ENCODE results near the gene NPTXR. TPM values are rescaled to one million over a fixed set of nuclear protein-coding genes. Genes with fewer than 3 reads are reported as not detected.

Gene NPTXR
- total and polyA plus RNA-seq, 4 donors = 0.05 to 0.45 (median 0.16) TPM

- no peak for DNase-seq (ENCODE audit: low spot score)
- Histone ChIP-seq H3K4me3 (ENCODE audit: low read depth in 1 of 3, low read length in 3 of 3) (no peak overlapping the region), H3K36me3 (ENCODE audit: control insufficient read depth in 4 of 4, insufficient read depth in 3 of 4, low read depth in 1 of 4, low read length in 3 of 4) (no peaks in the 10 kb centered on the region), H3K9me3 (ENCODE audit: control insufficient read depth in 4 of 4, low read length in 3 of 4) (no peaks in the 10 kb centered on the region), H3K9ac (ENCODE audit: low read depth in 1 of 2, low read length in 2 of 2) (no peak overlapping the region), H3K27me3 (ENCODE audit: control insufficient read depth in 4 of 4, insufficient read depth in 4 of 4, low read length in 3 of 4) (no peaks in the 10 kb centered on the region), H3K27ac (ENCODE audit: low read depth in 1 of 2, low read length in 2 of 2) (no peak overlapping the region), H3K4me1 (ENCODE audit: control insufficient read depth in 4 of 4, insufficient read depth in 4 of 4, low read length in 3 of 4) (peaks cover 0 to 6% (median 0%) of the 10 kb centered on the region in 4 donors)
- 94% methylated on average over 16 of the region's 16 CpGs for WGBS
- TF ChIP-seq HNF4G (IDR thresholded peaks at IDR 0.05) = no peak
- no peak for TF ChIP-seq RAD21 (IDR thresholded peaks at IDR 0.05)
- no peak for TF ChIP-seq EGR1 (IDR thresholded peaks at IDR 0.05; ENCODE audit: low read depth in 2 of 2)
- TF ChIP-seq GABPA (IDR thresholded peaks at IDR 0.05 in 1 of 2, conservative IDR thresholded peaks at IDR 0.05 in 1 of 2) = no peak
- TF ChIP-seq ZBTB33 (IDR thresholded peaks at IDR 0.05) = no peak
- TF ChIP-seq SP1 (IDR thresholded peaks at IDR 0.05) = no peak
- TF ChIP-seq HNF4A (conservative IDR thresholded peaks at IDR 0.05) = no peak
- no peak for TF ChIP-seq NR2F2 (IDR thresholded peaks at IDR 0.05)
- TF ChIP-seq RXRA (IDR thresholded peaks at IDR 0.05) = no peak
- TF ChIP-seq ATF3 (IDR thresholded peaks at IDR 0.05) = no peak
- no peak for TF ChIP-seq CTCF (IDR thresholded peaks at IDR 0.05; ENCODE audit: low read depth, low read length, missing input control)
- no peak for TF ChIP-seq REST (IDR thresholded peaks at IDR 0.05)
- TF ChIP-seq TAF1 (conservative IDR thresholded peaks at IDR 0.05) = no peak
- no peak for TF ChIP-seq YY1 (IDR thresholded peaks at IDR 0.05)
- TF ChIP-seq FOXA2 (IDR thresholded peaks at IDR 0.05) = no peak
- no peak for TF ChIP-seq JUND (IDR thresholded peaks at IDR 0.05)
- no peak for TF ChIP-seq MAX (IDR thresholded peaks at IDR 0.05)
- TF ChIP-seq FOXA1 (IDR thresholded peaks at IDR 0.05) = no peak
Observed at GRCh38 chr22:38770257-38770949, 73.4 kb downstream of the NPTXR start.

Other genes with a start within 250 kb of the NPTXR start
- under 1 TPM; 0.05 to 0.42 TPM for gene FAM227A, start 187.6 kb downstream of the NPTXR start, total RNA-seq
- gene FAM227A, start 187.6 kb downstream of the NPTXR start, polyA plus RNA-seq = under 1 TPM; 0.01 to 0.03 TPM
- 1 to 10 TPM; 6.3 to 8.6 TPM for gene CBY1, start 187.4 kb downstream of the NPTXR start, total RNA-seq
- gene CBY1, start 187.4 kb downstream of the NPTXR start, polyA plus RNA-seq = 10 to 100 TPM in 1 of 2 donors, 1 to 10 TPM in 1; 9.3 to 14.9 TPM
- gene TOMM22, start 162.1 kb downstream of the NPTXR start, total RNA-seq = 10 to 100 TPM; 20.2 to 20.8 TPM
- 10 to 100 TPM; 21.9 to 44.3 TPM for gene TOMM22, start 162.1 kb downstream of the NPTXR start, polyA plus RNA-seq
- gene JOSD1, start 143.1 kb downstream of the NPTXR start, total RNA-seq = 10 to 100 TPM; 15.6 to 20.6 TPM
- 10 to 100 TPM in 1 of 2 donors, 1 to 10 TPM in 1; 3.4 to 13.8 TPM for gene JOSD1, start 143.1 kb downstream of the NPTXR start, polyA plus RNA-seq
- gene GTPBP1, start 138.1 kb downstream of the NPTXR start, total RNA-seq = 10 to 100 TPM; 24.3 to 56.3 TPM
- 1 to 10 TPM; 5.3 to 7.8 TPM for gene GTPBP1, start 138.1 kb downstream of the NPTXR start, polyA plus RNA-seq
- gene SUN2, start 88.0 kb downstream of the NPTXR start, total RNA-seq = 100 to 1,000 TPM in 1 of 2 donors, 10 to 100 TPM in 1; 53.3 to 170 TPM
- 100 to 1,000 TPM in 1 of 2 donors, 10 to 100 TPM in 1; 13.1 to 110 TPM for gene SUN2, start 88.0 kb downstream of the NPTXR start, polyA plus RNA-seq
- gene DNAL4, start 49.9 kb downstream of the NPTXR start, total RNA-seq = 1 to 10 TPM; 4.0 to 5.6 TPM
- gene DNAL4, start 49.9 kb downstream of the NPTXR start, polyA plus RNA-seq = 1 to 10 TPM; 4.9 TPM
- gene CBX6, start 28.2 kb upstream of the NPTXR start, total RNA-seq = 10 to 100 TPM; 10.8 to 11.0 TPM
- 1 to 10 TPM; 7.3 to 9.6 TPM for gene CBX6, start 28.2 kb upstream of the NPTXR start, polyA plus RNA-seq
- 1 to 10 TPM; 8.4 to 8.7 TPM for gene APOBEC3A, start 113.6 kb upstream of the NPTXR start, total RNA-seq
- under 1 TPM; 0.26 to 0.77 TPM for gene APOBEC3A, start 113.6 kb upstream of the NPTXR start, polyA plus RNA-seq
- gene APOBEC3B, start 138.3 kb upstream of the NPTXR start, total RNA-seq = 1 to 10 TPM in 1 of 2 donors, under 1 TPM in 1; 0.08 to 6.0 TPM
- gene APOBEC3B, start 138.3 kb upstream of the NPTXR start, polyA plus RNA-seq = 1 to 10 TPM in 1 of 2 donors, under 1 TPM in 1; 0.61 to 1.2 TPM
- 10 to 100 TPM in 1 of 2 donors, 1 to 10 TPM in 1; 1.2 to 11.9 TPM for gene APOBEC3C, start 170.2 kb upstream of the NPTXR start, total RNA-seq
- gene APOBEC3C, start 170.2 kb upstream of the NPTXR start, polyA plus RNA-seq = 1 to 10 TPM; 2.2 to 5.2 TPM
- 1 to 10 TPM in 1 of 2 donors, under 1 TPM in 1; 0.50 to 1.4 TPM for gene APOBEC3D, start 177.1 kb upstream of the NPTXR start, total RNA-seq
- under 1 TPM; 0.29 to 0.78 TPM for gene APOBEC3D, start 177.1 kb upstream of the NPTXR start, polyA plus RNA-seq
- 1 to 10 TPM; 2.3 to 4.5 TPM for gene APOBEC3F, start 196.8 kb upstream of the NPTXR start, total RNA-seq
- 1 to 10 TPM; 1.6 to 1.7 TPM for gene APOBEC3F, start 196.8 kb upstream of the NPTXR start, polyA plus RNA-seq
- gene APOBEC3G, start 233.2 kb upstream of the NPTXR start, total RNA-seq = 1 to 10 TPM; 3.3 to 9.2 TPM
- 1 to 10 TPM; 1.9 to 2.6 TPM for gene APOBEC3G, start 233.2 kb upstream of the NPTXR start, polyA plus RNA-seq

Data from liver (tissue), 9 donors.